Liver (tissue), 9 donors: ENCODE measurements around the gene RASSF6. TPM values are rescaled to one million over a fixed set of nuclear protein-coding genes. Genes with fewer than 3 reads are reported as not detected.

Source experiments
- DNase-seq: peaks from one replicate; pipeline ENCODE4 v3.0.0-alpha.2; 2017; ENCODE audit warnings: low spot score
- H3K27ac ChIP-seq, 2 donors: one replicate each; pipeline ENCODE4 v1.7.0; 2013; ENCODE audit warnings: inconsistent platforms in 2 of 2, low read length in 2 of 2, control low read depth in 1 of 2, low read depth in 1 of 2, mild to moderate bottlenecking in 1 of 2
- H3K27me3 ChIP-seq, 4 donors: one replicate each; pipeline versions ENCODE4 v1.6.1 to v1.7.0; 2013; ENCODE audit warnings: low read length in 3 of 4, inconsistent platforms in 1 of 4, mild to moderate bottlenecking in 1 of 4, moderate library complexity in 1 of 4; ENCODE audit not compliant: control insufficient read depth in 4 of 4, insufficient read depth in 4 of 4
- H3K36me3 ChIP-seq, 4 donors: one replicate each; pipeline versions ENCODE4 v1.6.1 to v1.7.0; 2013; ENCODE audit warnings: low read length in 3 of 4, mild to moderate bottlenecking in 3 of 4, low read depth in 1 of 4, moderate library complexity in 1 of 4; ENCODE audit not compliant: control insufficient read depth in 4 of 4, insufficient read depth in 3 of 4
- H3K4me1 ChIP-seq, 4 donors: one replicate each; pipeline versions ENCODE4 v1.6.1 to v1.7.0; 2013; ENCODE audit warnings: low read length in 3 of 4, mild to moderate bottlenecking in 3 of 4, moderate library complexity in 1 of 4; ENCODE audit not compliant: control insufficient read depth in 4 of 4, insufficient read depth in 4 of 4
- H3K4me3 ChIP-seq, 3 donors: one replicate each; pipeline versions ENCODE4 v1.6.1 to v1.7.0; 2013; ENCODE audit warnings: low read length in 3 of 3, control low read depth in 1 of 3, low read depth in 1 of 3, mild to moderate bottlenecking in 1 of 3
- H3K9ac ChIP-seq, 2 donors: one replicate each; pipeline ENCODE4 v1.7.0; 2013; ENCODE audit warnings: low read length in 2 of 2, mild to moderate bottlenecking in 2 of 2, moderate library complexity in 2 of 2, control low read depth in 1 of 2, low read depth in 1 of 2
- H3K9me3 ChIP-seq, 4 donors: one replicate each; pipeline versions ENCODE4 v1.6.1 to v1.7.0; 2013; ENCODE audit warnings: low read length in 3 of 4; ENCODE audit not compliant: control insufficient read depth in 4 of 4
- EGR1 ChIP-seq, 2 donors: IDR thresholded peaks; 2 replicates each; pipeline ENCODE4 v1.6.1; 2016 to 2018; ENCODE audit warnings: antibody characterized with exemption in 2 of 2, low read depth in 2 of 2
- FOXA1 ChIP-seq: IDR thresholded peaks from 2 replicates; pipeline ENCODE4 v1.6.1; 2016; ENCODE audit warnings: antibody characterized with exemption
- FOXA2 ChIP-seq: IDR thresholded peaks from 2 replicates; pipeline ENCODE4 v1.6.1; 2016; ENCODE audit warnings: antibody characterized with exemption
- GABPA ChIP-seq, 2 donors: IDR thresholded peaks in 1 of 2; conservative IDR thresholded peaks in 1 of 2; 2 replicates each; pipeline ENCODE4 v1.6.1; 2016; ENCODE audit warnings: antibody characterized with exemption in 2 of 2, mild to moderate bottlenecking in 1 of 2, moderate library complexity in 1 of 2
- HNF4A ChIP-seq, 2 donors: conservative IDR thresholded peaks; 2 replicates each; pipeline ENCODE4 v1.6.1; 2016; ENCODE audit warnings: antibody characterized with exemption in 2 of 2, mild to moderate bottlenecking in 2 of 2
- HNF4G ChIP-seq: IDR thresholded peaks from 2 replicates; pipeline ENCODE4 v1.6.1; 2016; ENCODE audit warnings: antibody characterized with exemption
- JUND ChIP-seq, 2 donors: IDR thresholded peaks; 2 replicates each; pipeline ENCODE4 v1.6.1; 2016; ENCODE audit warnings: antibody characterized with exemption in 2 of 2
- NR2F2 ChIP-seq: IDR thresholded peaks from 2 replicates; pipeline ENCODE4 v1.6.1; 2016; ENCODE audit warnings: antibody characterized with exemption
- RAD21 ChIP-seq, 2 donors: IDR thresholded peaks; 2 replicates each; pipeline ENCODE4 v1.6.1; 2016; ENCODE audit warnings: antibody characterized with exemption in 2 of 2, mild to moderate bottlenecking in 2 of 2
- RXRA ChIP-seq, 2 donors: IDR thresholded peaks; 2 replicates each; pipeline ENCODE4 v1.6.1; 2017 to 2018; ENCODE audit warnings: antibody characterized with exemption in 2 of 2, mild to moderate bottlenecking in 1 of 2
- SP1 ChIP-seq: IDR thresholded peaks from 2 replicates; pipeline ENCODE4 v1.6.1; 2018; ENCODE audit warnings: antibody characterized with exemption, mild to moderate bottlenecking
- TAF1 ChIP-seq: conservative IDR thresholded peaks from 2 replicates; pipeline ENCODE4 v1.6.1; 2016; ENCODE audit warnings: antibody characterized with exemption, mild to moderate bottlenecking
- YY1 ChIP-seq: IDR thresholded peaks from 2 replicates; pipeline ENCODE4 v1.6.1; 2016; ENCODE audit warnings: antibody characterized with exemption, mild to moderate bottlenecking
- WGBS: extraction: QIAGEN DNeasy Blood & Tissue Kit; methylation state at CpG from one replicate; pipeline ENCODE4 v1.1.7; 2013; 5-methylcytosine and 5-hydroxymethylcytosine counted together
- polyA plus RNA-seq, 2 donors: library from polyadenylated mRNA; stranded (reverse) in 1 of 2; unstranded in 1 of 2; fragments of 200-250 nt in 1 of 2; fragments of >200 nt in 1 of 2; fragmentation: Nextera tagmentation in 1 of 2; extraction: Ambion mirVana in 1 of 2; gene quantifications; one replicate each; pipeline versions ENCODE4 v1.2.1 to v1.2.3, GENCODE V29; 2013 to 2015
- total RNA-seq, 2 donors: library from RNA; depleted of rRNA; stranded (reverse); fragments of >200 nt; gene quantifications; one replicate each; pipeline ENCODE4 v1.2.3, GENCODE V29; 2014
- TF ChIP-seq, protein P1 (sequence below): IDR thresholded peaks from 2 replicates; pipeline ENCODE4 v1.6.1; 2016; ENCODE audit warnings: antibody characterized with exemption, mild to moderate bottlenecking
- TF ChIP-seq, protein P2 (sequence below): IDR thresholded peaks from 2 replicates; pipeline ENCODE4 v1.6.1; 2016; ENCODE audit warnings: antibody characterized with exemption
- TF ChIP-seq, protein P3 (sequence below): IDR thresholded peaks from 2 replicates; pipeline ENCODE4 v1.6.1; 2016; ENCODE audit warnings: antibody characterized with exemption
- donor health status: healthy.
- donor health status: healthy.
- donor health status: healthy.
- donor health status: healthy.
- donor health status: healthy.

Gene RASSF6
- total and polyA plus RNA-seq, 4 donors, result 0.08 to 0.38 (median 0.12) TPM

DNA sequence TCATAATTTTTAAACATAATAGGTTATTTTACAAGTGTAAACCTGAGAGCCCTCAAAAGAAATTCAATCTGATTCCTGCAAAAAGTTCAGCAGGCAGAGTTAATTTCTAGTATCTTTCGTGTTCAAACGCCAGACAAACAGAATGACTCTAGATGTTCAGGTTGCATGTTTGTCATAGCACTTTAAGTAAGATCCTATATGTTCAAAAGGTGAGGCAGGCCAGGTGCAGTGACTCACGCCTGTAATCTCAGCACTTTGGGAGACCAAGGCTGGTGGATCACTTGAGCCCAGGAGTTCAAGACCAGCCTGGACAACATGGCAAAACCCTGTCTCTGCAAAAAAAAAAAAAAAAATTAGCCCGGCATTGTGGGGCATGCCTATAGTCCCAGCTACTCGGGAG, 1.1 kb upstream of the RASSF6 start:
- DNase-seq, result no peak
- H3K27me3 ChIP-seq, result peaks cover 0 to 4% (median 0%) of the 10 kb centered on the region in 4 donors
- no peak overlapping the region for H3K9ac ChIP-seq
- WGBS, result 89% methylated on average over 5 of the region's 5 CpGs
- no peak overlapping the region for H3K4me3 ChIP-seq
- no peak overlapping the region for H3K27ac ChIP-seq
- no peaks in the 10 kb centered on the region for H3K9me3 ChIP-seq
- peaks cover 0 to 8% (median 3%) of the 10 kb centered on the region in 4 donors for H3K4me1 ChIP-seq
- H3K36me3 ChIP-seq, result no peaks in the 10 kb centered on the region
- TF ChIP-seq RAD21 (IDR thresholded peaks at IDR 0.05) (no peak), HNF4G (no peak), RXRA (IDR thresholded peaks at IDR 0.05) (no peak), SP1 (no peak), FOXA1 (no peak), HNF4A (conservative IDR thresholded peaks at IDR 0.05) (no peak), EGR1 (IDR thresholded peaks at IDR 0.05; ENCODE audit: low read depth in 2 of 2) (no peak), TAF1 (no peak), GABPA (IDR thresholded peaks at IDR 0.05 in 1 of 2, conservative IDR thresholded peaks at IDR 0.05 in 1 of 2) (no peak), NR2F2 (no peak), FOXA2 (no peak)
- TF ChIP-seq, protein P1, sequence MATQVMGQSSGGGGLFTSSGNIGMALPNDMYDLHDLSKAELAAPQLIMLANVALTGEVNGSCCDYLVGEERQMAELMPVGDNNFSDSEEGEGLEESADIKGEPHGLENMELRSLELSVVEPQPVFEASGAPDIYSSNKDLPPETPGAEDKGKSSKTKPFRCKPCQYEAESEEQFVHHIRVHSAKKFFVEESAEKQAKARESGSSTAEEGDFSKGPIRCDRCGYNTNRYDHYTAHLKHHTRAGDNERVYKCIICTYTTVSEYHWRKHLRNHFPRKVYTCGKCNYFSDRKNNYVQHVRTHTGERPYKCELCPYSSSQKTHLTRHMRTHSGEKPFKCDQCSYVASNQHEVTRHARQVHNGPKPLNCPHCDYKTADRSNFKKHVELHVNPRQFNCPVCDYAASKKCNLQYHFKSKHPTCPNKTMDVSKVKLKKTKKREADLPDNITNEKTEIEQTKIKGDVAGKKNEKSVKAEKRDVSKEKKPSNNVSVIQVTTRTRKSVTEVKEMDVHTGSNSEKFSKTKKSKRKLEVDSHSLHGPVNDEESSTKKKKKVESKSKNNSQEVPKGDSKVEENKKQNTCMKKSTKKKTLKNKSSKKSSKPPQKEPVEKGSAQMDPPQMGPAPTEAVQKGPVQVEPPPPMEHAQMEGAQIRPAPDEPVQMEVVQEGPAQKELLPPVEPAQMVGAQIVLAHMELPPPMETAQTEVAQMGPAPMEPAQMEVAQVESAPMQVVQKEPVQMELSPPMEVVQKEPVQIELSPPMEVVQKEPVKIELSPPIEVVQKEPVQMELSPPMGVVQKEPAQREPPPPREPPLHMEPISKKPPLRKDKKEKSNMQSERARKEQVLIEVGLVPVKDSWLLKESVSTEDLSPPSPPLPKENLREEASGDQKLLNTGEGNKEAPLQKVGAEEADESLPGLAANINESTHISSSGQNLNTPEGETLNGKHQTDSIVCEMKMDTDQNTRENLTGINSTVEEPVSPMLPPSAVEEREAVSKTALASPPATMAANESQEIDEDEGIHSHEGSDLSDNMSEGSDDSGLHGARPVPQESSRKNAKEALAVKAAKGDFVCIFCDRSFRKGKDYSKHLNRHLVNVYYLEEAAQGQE, result no peak
- TF ChIP-seq, protein P2, sequence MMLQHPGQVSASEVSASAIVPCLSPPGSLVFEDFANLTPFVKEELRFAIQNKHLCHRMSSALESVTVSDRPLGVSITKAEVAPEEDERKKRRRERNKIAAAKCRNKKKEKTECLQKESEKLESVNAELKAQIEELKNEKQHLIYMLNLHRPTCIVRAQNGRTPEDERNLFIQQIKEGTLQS, result no peak

DNA sequence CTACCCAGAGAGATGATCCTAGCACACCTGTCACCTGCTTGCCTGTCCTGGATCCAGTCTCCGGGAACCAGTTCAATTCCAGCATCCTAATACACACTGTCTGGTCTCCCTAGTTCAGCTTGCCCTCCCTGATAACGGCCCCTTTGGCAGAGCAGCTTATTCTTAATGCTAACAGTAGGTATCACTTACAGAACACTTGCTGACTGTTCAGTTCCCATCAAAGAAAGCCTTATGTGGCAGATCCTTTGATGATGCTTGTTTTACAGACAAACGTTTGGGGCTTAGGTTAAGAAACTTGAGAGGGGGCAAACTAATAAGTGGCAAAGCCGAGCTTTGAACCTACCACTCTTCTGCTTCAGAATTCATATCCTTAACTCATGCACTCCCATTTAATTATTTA, 890 bp downstream of the RASSF6 start:
- Histone ChIP-seq H3K4me3 (no peak overlapping the region), H3K27ac (no peak overlapping the region), H3K4me1 (peaks cover 0 to 8% (median 3%) of the 10 kb centered on the region in 4 donors), H3K27me3 (peaks cover 0 to 4% (median 0%) of the 10 kb centered on the region in 4 donors), H3K9me3 (no peaks in the 10 kb centered on the region), H3K36me3 (no peaks in the 10 kb centered on the region), H3K9ac (no peak overlapping the region)
- DNase-seq, result no peak
- WGBS, result 58% methylated on average over 4 of the region's 4 CpGs
- TF ChIP-seq NR2F2 (no peak), HNF4A (conservative IDR thresholded peaks at IDR 0.05) (no peak), SP1 (no peak), EGR1 (IDR thresholded peaks at IDR 0.05; ENCODE audit: low read depth in 2 of 2) (no peak), YY1 (no peak), FOXA1 (no peak), JUND (IDR thresholded peaks at IDR 0.05) (no peak), TAF1 (no peak), GABPA (IDR thresholded peaks at IDR 0.05 in 1 of 2, conservative IDR thresholded peaks at IDR 0.05 in 1 of 2) (no peak), RAD21 (IDR thresholded peaks at IDR 0.05) (no peak), RXRA (IDR thresholded peaks at IDR 0.05) (no peak), FOXA2 (no peak)
- TF ChIP-seq, protein P2, result no peak
- TF ChIP-seq, protein P3, sequence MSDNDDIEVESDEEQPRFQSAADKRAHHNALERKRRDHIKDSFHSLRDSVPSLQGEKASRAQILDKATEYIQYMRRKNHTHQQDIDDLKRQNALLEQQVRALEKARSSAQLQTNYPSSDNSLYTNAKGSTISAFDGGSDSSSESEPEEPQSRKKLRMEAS, result no peak
